Amygdala (tissue), 56 donors: ENCODE results near the gene SYNCRIP.
A peak's percentile ranks its signal among the peaks of the same experiment; 100 is the strongest.
"Not testable (repeated sequence)": the region's sequence is repeated elsewhere in the genome, so short reads cannot be mapped to it uniquely, and the experiment has no call there.

Source experiments
- DNase-seq, 56 donors: peaks; one replicate each; lab custom pipeline; 2025; lab: John Stamatoyannopoulos, UW

Gene SYNCRIP

GRCh38 chr6:85602100-85602499 is 40.6 kb downstream of the SYNCRIP start:
- DNase-seq = no peak

GRCh38 chr6:85600713-85601313 is 41.9 kb downstream of the SYNCRIP start:
- DNase-seq = no peak

- DNase-seq = peak in 5 of 56 donors; percentile 51 to 58 (median 52)
Measured at GRCh38 chr6:85594197-85594930, 48.3 kb downstream of the SYNCRIP start.

GRCh38 chr6:85593438-85594196 is 49.1 kb downstream of the SYNCRIP start, which contains the start of gene SNX14:
Gene SNX14 (minus strand): TSS chr6:85593858. CDS start chr6:85593718, 140 bp downstream.
- DNase-seq = peak; percentile 61 to 94 (median 86)

GRCh38 chr6:85592033-85592432 is 50.7 kb downstream of the SYNCRIP start:
- DNase-seq = no peak

- no peak for DNase-seq
Measured at GRCh38 chr6:85591207-85591606, 51.5 kb downstream of the SYNCRIP start.

GRCh38 chr6:85585741-85586140 is 56.9 kb downstream of the SYNCRIP start:
- no peak for DNase-seq

DNA sequence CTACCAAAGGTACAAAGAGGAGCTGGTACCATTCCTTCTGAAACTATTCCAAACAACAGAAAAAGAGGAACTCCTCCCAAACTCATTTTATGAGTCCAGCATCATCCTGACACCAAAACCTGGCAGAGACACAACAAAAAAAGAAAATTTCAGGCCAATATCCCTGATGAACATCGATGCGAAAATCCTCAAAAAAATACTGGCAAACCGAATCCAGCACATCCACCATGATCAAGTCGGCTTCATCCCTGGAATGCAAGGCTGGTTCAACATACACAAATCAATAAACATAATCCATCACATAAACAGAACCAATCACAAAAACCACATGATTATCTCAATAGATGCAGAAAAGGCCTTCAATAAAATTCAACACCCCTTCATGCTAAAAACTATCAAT is 59.9 kb downstream of the SYNCRIP start:
- not testable (repeated sequence) for DNase-seq

GRCh38 chr6:85581572-85581971 is 61.1 kb downstream of the SYNCRIP start:
- DNase-seq = no peak

GRCh38 chr6:85580878-85581267 is 61.8 kb downstream of the SYNCRIP start:
- no peak for DNase-seq

GRCh38 chr6:85580118-85580877 is 62.4 kb downstream of the SYNCRIP start:
- no peak for DNase-seq

DNA sequence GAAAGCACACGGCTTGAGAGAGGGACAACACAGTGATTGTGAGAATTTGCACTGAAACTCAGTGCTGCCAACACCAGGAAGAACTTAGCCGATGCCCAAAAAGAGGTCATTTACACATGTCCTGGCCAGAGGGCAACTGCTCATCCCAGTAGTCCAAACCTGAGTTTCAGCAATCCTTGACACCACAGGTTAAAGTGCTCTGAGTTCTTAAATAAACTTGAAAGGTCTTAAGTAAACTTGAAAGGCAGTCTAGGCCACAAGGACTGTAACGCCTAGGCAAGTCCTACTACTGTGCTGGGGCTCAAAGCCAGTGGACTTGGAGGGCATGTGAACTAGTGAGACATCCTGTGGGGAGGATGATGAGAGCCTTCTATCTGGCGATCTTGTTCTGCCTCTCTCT is 63.1 kb downstream of the SYNCRIP start:
- DNase-seq = no peak

- DNase-seq = no peak
Measured at GRCh38 chr6:85576476-85576875, 66.2 kb downstream of the SYNCRIP start.

DNA sequence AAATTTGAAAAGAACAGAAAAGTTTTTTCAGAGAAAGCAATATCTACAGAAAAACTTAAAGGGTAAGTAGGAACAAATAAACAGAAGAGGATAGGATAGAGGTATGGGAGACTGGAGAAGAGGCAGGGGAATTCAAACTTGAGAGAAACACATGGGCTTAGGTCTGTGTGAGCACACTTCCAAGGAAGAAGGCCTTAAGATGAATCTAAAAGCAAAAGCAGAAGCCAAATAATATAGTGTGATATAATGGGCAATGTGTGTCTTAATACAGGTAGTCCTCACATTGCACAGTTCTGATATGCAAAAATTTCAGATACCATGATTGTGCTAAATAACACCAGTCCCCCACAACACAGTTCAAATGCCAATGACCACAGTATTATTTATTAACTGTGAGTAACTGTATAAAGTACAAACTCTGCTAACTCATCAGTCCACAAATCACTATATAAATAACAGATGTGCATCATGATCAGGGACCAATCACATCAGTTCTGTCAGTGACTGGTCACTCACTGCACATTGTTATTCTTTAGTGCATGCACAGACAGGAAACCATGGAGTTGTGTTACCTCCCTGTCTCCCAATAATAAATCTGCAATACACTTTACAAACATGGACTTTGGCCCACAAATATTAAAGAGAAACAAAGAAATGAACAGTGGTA is 67.6 kb downstream of the SYNCRIP start:
- no peak for DNase-seq

GRCh38 chr6:85569323-85569722 is 73.4 kb downstream of the SYNCRIP start:
- DNase-seq = no peak

DNA sequence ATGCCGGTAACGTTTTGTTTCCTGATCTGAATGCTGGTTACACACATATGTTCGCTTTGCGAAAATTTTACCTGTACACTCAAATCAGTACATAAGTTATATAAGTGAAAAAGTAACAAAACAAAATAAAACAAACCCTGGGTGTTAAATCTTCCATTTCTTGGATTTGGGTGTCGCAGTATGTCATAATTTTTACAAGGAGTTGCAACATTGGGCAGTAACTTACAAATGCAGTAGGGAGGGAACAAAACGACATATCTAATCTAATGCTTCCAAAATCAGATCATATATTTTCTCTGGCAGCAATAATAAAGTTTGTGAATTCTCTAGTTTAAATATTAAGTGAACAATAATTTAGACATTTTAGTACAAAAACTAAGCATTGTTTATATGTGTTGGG is 74.3 kb downstream of the SYNCRIP start:
- DNase-seq = no peak

- DNase-seq = no peak
Measured at GRCh38 chr6:85565736-85566135, 77.0 kb downstream of the SYNCRIP start.

- DNase-seq = not testable (repeated sequence)
Measured at GRCh38 chr6:85564223-85564622, 78.5 kb downstream of the SYNCRIP start.
